Measurements from ENCODE around the gene ACIN1.
"Not testable (repeated sequence)": the region's sequence is repeated elsewhere in the genome, so short reads cannot be mapped to it uniquely, and the experiment has no call there.

ACIN1 gene

DNA sequence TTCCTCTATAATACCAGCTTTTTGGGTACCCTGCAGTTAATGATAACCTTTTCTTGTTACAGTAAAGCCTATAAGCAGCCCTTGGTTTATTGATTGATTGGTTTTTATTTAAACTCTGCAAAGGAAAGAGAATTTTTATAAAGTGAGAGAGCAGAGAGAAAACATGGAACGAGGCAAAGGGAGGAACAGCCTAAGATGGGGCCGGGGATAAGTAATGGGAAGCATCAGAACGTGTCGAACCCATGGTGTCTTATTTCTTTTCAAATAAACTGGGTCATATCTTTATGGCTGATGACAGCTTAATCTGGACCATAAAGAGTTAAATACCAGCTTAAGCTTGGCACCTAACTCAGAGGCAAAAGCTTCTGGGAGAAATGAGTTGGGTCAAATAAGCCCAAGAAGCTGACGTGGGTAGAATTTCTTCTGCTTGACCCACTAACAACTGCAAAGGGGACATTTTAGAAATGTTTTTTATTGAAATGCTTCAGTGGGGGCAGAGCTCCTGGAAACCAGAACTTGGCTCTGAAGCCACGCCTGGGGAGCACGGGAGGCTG, 73.0 kb downstream of the ACIN1 start:
- no peak overlapping the region for H3K27ac ChIP-seq
- TF ChIP-seq, protein P1, sequence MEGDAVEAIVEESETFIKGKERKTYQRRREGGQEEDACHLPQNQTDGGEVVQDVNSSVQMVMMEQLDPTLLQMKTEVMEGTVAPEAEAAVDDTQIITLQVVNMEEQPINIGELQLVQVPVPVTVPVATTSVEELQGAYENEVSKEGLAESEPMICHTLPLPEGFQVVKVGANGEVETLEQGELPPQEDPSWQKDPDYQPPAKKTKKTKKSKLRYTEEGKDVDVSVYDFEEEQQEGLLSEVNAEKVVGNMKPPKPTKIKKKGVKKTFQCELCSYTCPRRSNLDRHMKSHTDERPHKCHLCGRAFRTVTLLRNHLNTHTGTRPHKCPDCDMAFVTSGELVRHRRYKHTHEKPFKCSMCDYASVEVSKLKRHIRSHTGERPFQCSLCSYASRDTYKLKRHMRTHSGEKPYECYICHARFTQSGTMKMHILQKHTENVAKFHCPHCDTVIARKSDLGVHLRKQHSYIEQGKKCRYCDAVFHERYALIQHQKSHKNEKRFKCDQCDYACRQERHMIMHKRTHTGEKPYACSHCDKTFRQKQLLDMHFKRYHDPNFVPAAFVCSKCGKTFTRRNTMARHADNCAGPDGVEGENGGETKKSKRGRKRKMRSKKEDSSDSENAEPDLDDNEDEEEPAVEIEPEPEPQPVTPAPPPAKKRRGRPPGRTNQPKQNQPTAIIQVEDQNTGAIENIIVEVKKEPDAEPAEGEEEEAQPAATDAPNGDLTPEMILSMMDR (IDR thresholded peaks at IDR 0.05): no peak
- no peak for TF ChIP-seq ZFX (IDR thresholded peaks at IDR 0.05; ENCODE audit: borderline replicate concordance)

DNA sequence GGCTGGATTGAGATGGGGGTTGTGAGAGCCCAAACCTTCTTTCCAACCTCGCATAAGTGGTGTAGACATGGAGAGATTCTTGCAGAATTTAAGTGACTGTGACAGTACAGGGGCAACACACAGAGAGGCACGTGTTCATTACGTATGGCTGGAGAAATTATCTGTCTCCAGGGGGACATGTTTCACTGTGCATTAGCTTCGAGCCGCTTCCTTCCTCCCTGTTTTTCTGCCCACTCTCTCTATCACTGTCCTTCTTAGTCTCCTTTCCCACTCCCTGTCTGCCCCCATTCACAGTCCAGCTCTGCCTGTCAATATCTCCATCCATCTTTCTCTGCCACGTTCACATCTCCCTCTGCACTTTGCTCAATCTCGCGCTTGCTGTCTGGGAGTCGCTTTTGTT, 73.5 kb downstream of the ACIN1 start:
- H3K27ac ChIP-seq: no peak overlapping the region
- TF ChIP-seq, protein P1 (IDR thresholded peaks at IDR 0.05): no peak
- TF ChIP-seq ZFX (IDR thresholded peaks at IDR 0.05; ENCODE audit: borderline replicate concordance): no peak

DNA sequence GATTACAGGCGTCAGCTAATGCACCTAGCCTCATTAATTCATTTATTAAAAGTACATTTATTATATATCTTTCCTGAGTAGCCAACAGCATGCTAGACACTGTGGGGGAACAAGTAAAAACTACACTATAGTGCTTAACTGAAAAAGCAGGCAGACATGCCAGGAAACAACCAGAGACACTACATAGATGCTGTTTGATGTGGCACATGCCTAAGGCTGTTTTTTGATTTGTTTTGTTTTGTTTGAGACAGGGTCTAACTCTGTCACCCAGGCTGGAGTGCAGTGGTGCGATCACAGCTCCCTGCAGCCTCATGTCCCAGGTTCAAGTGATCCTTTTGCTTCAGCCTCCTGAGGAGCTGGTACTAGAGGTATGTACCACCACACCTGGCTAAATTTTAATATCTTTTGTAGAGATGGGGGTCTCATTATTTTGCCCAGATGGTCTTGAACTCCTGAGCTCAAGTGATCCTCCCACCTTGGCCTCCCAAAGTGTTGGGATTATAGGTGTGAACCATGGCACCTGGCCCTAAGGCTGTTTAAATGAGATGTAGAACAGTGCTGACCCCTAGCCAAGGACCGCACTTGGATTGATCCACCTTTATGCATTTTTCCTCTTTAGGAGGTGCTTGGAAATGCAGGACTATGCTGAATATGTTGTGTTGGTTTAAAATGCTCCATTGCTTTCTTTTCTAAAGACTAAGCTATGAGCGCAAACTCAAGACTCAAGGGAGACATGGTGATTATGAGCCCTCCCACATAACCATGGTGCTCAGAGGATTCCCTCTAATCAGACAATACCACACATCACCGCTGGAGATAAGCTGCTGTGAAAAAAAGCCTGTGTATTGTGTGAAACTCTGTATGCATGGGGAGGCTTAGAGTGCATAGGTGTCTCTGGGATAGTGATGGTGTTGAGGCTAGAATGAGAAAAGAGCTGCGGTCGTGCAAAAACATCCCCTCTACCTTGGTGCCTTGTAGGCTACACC, 74.5 kb downstream of the ACIN1 start:
- no peak for TF ChIP-seq ZFX (IDR thresholded peaks at IDR 0.05; ENCODE audit: borderline replicate concordance)
- TF ChIP-seq, protein P1 (IDR thresholded peaks at IDR 0.05): no peak
- H3K27ac ChIP-seq: no peak overlapping the region

DNA sequence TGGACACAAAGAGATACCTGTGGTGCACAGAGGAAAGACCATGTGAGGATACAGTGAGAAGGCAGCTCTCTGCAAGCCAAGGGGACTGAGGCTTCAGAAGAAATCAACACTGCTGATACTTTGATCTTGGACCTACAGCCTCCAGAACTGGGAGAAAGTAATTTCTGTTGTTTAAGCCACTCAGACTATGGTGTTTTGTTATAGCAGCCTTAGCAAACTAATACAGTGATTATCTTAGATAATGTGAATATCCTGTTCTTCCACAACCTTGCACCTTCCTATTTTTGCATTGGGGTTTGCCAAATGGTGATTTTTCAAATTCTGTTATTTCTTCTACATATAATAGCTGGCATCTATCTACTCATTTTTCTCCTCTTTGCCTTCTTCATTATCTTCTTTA, 76.8 kb downstream of the ACIN1 start:
- TF ChIP-seq ZFX (IDR thresholded peaks at IDR 0.05; ENCODE audit: borderline replicate concordance): no peak
- TF ChIP-seq, protein P1 (IDR thresholded peaks at IDR 0.05): no peak
- H3K27ac ChIP-seq: no peak overlapping the region

DNA sequence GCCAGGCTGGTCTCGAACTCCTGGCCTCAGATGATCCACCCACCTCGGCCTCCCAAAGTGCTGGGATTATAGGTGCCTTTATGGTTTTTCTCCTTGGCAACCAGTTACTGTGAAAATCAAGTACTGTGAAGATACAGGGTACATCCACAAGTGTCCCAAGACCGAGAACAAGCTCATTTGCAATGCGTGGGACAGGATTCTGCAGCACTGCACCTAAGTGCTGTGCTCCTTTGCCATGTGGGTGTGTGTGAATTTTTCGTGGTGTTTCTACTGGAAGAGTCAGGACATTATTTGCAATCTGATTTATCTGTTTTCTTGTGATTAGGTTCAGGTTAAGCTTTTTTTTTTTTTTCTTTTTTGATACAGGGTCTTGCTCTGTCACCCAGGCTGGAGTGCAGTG, 77.8 kb downstream of the ACIN1 start:
- no peak for TF ChIP-seq ZFX (IDR thresholded peaks at IDR 0.05; ENCODE audit: borderline replicate concordance)
- TF ChIP-seq, protein P1 (IDR thresholded peaks at IDR 0.05): no peak
- H3K27ac ChIP-seq: no peak overlapping the region

DNA sequence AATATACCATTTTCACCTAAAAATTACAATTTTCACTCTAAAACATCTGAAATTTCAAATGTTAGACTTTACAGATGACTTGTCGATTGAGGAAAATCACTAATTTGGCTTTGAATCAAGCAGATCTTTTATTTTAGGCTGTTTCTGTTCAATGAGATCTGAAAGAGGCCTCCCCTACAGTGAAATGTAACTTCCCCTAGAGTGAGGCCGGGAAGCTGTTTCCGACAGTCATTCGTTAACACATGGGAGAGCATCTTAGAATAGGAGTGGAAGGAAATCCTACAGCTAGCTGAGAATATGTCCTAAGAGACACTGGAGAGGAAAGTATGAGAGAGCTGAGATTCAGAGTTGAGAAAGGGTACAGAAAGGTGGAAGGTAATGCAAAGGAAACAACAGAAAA, 79.3 kb downstream of the ACIN1 start:
- TF ChIP-seq ZFX (IDR thresholded peaks at IDR 0.05; ENCODE audit: borderline replicate concordance): no peak
- TF ChIP-seq, protein P1 (IDR thresholded peaks at IDR 0.05): no peak

DNA sequence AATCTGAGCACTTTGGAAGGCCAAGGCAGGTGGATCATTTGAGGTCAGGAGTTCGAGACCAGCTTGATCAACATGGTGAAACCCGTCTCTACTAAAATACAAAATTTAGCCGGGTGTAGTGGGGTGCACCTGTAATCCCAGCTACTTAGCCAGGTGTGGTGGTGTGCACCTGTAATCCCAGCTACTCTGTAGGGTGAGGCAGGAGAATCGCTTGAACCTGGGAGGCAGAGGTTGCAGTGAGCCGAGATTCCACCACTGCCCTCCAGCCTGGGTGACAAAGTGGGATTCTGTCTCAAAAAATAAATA, 81.2 kb downstream of the ACIN1 start:
- H3K27ac ChIP-seq: not testable (repeated sequence)

More for the DNA sequence above, 79.3 kb downstream of the ACIN1 start:
- no peak overlapping the region for H3K27ac ChIP-seq

All from 22Rv1 (cell line).